PC-9 (cell line): ENCODE data around the gene ATP4B. TPM values are rescaled to one million over a fixed set of nuclear protein-coding genes. Genes with fewer than 3 reads are reported as not detected.

Source experiments
- BruUV-seq: library from RNA; stranded (reverse); fragments of 400-500 nt; replicated peaks from 2 replicates; lab custom pipeline; 2021; lab: Mats Ljungman, UMichigan
- CTCF ChIA-PET: fragments of 300-600 bp; sonication (Branson Sonifier 250); formaldehyde crosslinking; loops from one replicate; lab custom pipeline; 2022; ENCODE audit warnings: antibody characterized with exemption; lab: Charles Lee
- POLR2A ChIA-PET: fragments of 300-600 bp; sonication (Branson Sonifier 250); formaldehyde crosslinking; loops from one replicate; lab custom pipeline; 2022; ENCODE audit warnings: antibody characterized with exemption; ENCODE audit not compliant: unreplicated experiment; lab: Charles Lee
- DNase-seq, 2 experiments: peaks; one replicate each; pipeline versions ENCODE4 v3.0.0 to v3.0.0-alpha.2; 2015 to 2022; ENCODE audit warnings: mixed read lengths in 1 of 2
- H2AFZ ChIP-seq: fragments of 200-600 bp; sonication (generic); 2 replicates; pipeline ENCODE4 v1.8.1; 2017; ENCODE audit warnings: antibody characterized with exemption
- H3F3A ChIP-seq: fragments of 200-600 bp; sonication (generic); 2 replicates; pipeline ENCODE4 v1.8.1; 2017; ENCODE audit warnings: antibody characterized with exemption, mild to moderate bottlenecking, low read depth; ENCODE audit not compliant: insufficient read depth
- H3K27ac ChIP-seq: fragments of 200-600 bp; sonication (generic); 2 replicates; pipeline ENCODE4 v1.6.1; 2016; ENCODE audit warnings: mixed run types
- H3K27me3 ChIP-seq: fragments of 200-600 bp; sonication (generic); 2 replicates; pipeline ENCODE4 v1.6.1; 2016; ENCODE audit warnings: low read depth, mixed run types; ENCODE audit not compliant: insufficient read depth
- H3K36me3 ChIP-seq: fragments of 200-600 bp; sonication (generic); 2 replicates; pipeline ENCODE4 v1.6.1; 2016; ENCODE audit warnings: low read depth, mixed run types
- H3K4me1 ChIP-seq: fragments of 200-600 bp; sonication (generic); replicated peaks from 2 replicates; pipeline ENCODE4 v1.6.1; 2016; ENCODE audit warnings: mixed run types; ENCODE audit not compliant: insufficient read depth
- H3K4me2 ChIP-seq: fragments of 200-600 bp; sonication (generic); 2 replicates; pipeline ENCODE4 v1.6.1; 2017; ENCODE audit warnings: mixed run types
- H3K4me3 ChIP-seq: fragments of 200-600 bp; sonication (generic); 2 replicates; pipeline ENCODE4 v1.6.1; 2016; ENCODE audit warnings: mixed run types
- H3K79me2 ChIP-seq: fragments of 200-600 bp; sonication (generic); 2 replicates; pipeline ENCODE4 v1.6.1; 2017; ENCODE audit warnings: low read depth, mixed run types
- H3K9me2 ChIP-seq: fragments of 200-600 bp; sonication (generic); 2 replicates; pipeline ENCODE4 v1.8.1; 2017; ENCODE audit warnings: mild to moderate bottlenecking; ENCODE audit not compliant: insufficient read depth
- H3K9me3 ChIP-seq: fragments of 200-600 bp; sonication (generic); 2 replicates; pipeline ENCODE4 v1.8.1; 2016; ENCODE audit warnings: low read depth; ENCODE audit not compliant: insufficient read depth
- H4K20me1 ChIP-seq: fragments of 200-600 bp; sonication (generic); 2 replicates; pipeline ENCODE4 v1.8.1; 2017; ENCODE audit not compliant: insufficient read depth
- CTCF ChIP-seq: fragments of 200-600 bp; sonication (generic); conservative IDR thresholded peaks from 2 replicates; pipeline ENCODE4 v1.6.1; 2017; ENCODE audit warnings: mixed run types, antibody characterized with exemption, mild to moderate bottlenecking, moderate library complexity
- EZH2 ChIP-seq: fragments of 200-600 bp; sonication (generic); IDR thresholded peaks from 2 replicates; pipeline ENCODE4 v1.8.0; 2017; ENCODE audit warnings: antibody characterized with exemption, low read depth
- intact Hi-C: fragments of 100-400 bp; cut with micrococcal nuclease; formaldehyde crosslinking; loops from one replicate; pipeline ENCODE4 v1.10.0; 2022; ENCODE audit not compliant: unreplicated experiment
- total RNA-seq: library from RNA; stranded (reverse); gene quantifications from 2 replicates; pipeline ENCODE4 v1.2.3, GENCODE V29; 2021

The ATP4B gene
- total RNA-seq, 1 experiment from 2014 or later, result not detected

GRCh38 chr13:113647351-113648215, 10.4 kb downstream of the ATP4B start:
- Histone ChIP-seq H3K4me3 (no peak overlapping the region), H3K9me3 (no peaks in the 10 kb centered on the region), H2AFZ (no peak overlapping the region), H3K79me2 (no peaks in the 10 kb centered on the region), H4K20me1 (no peaks in the 10 kb centered on the region), H3K27ac (no peak overlapping the region), H3K36me3 (peaks cover 3% of the 10 kb centered on the region; the same call in 1 of the 2 replicates), H3K4me2 (no peak overlapping the region), H3F3A (peaks cover 20% of the 10 kb centered on the region; the same call in 1 of the 2 replicates), H3K27me3 (no peaks in the 10 kb centered on the region), H3K9me2 (no peaks in the 10 kb centered on the region), H3K4me1 (no peaks in the 10 kb centered on the region)
- TF ChIP-seq CTCF (no peak), EZH2 (no peak)
- BruUV-seq, result no TSS peak
- POLR2A ChIA-PET, result interaction anchor here (0.7 kb wide), 1 partner anchor 167 kb away, joined by 3 read pairs; no protein-coding TSS in a partner anchor
- intact Hi-C loops, result no loop called here
- CTCF ChIA-PET, result no interaction called here
- DNase-seq, result peak; percentile 39 to 82

GRCh38 chr13:113646921-113647340, 11.1 kb downstream of the ATP4B start:
- Histone ChIP-seq H2AFZ (no peak overlapping the region), H3K36me3 (peaks cover 10% of the 10 kb centered on the region; the same call in 1 of the 2 replicates), H3K9me3 (no peaks in the 10 kb centered on the region), H3K4me1 (no peaks in the 10 kb centered on the region), H3K9me2 (no peaks in the 10 kb centered on the region), H3K27me3 (no peaks in the 10 kb centered on the region), H3K4me2 (no peak overlapping the region), H3F3A (peaks cover 20% of the 10 kb centered on the region; the same call in 1 of the 2 replicates), H3K4me3 (no peak overlapping the region), H3K79me2 (no peaks in the 10 kb centered on the region), H4K20me1 (no peaks in the 10 kb centered on the region), H3K27ac (no peak overlapping the region)
- no peak for DNase-seq
- ChIA-PET CTCF (no interaction called here), POLR2A (no interaction called here)
- no peak for TF ChIP-seq CTCF
- no peak for TF ChIP-seq EZH2
- intact Hi-C loops, result no loop called here
- BruUV-seq, result no TSS peak

- no peaks in the 10 kb centered on the region for H4K20me1 ChIP-seq
- no peaks in the 10 kb centered on the region for H3K79me2 ChIP-seq
- DNase-seq, result no peak
- POLR2A ChIA-PET, result no interaction called here
- no TSS peak for BruUV-seq
- H2AFZ ChIP-seq, result no peak overlapping the region
- H3K36me3 ChIP-seq, result peaks cover 13% of the 10 kb centered on the region
- intact Hi-C loops, result no loop called here
- H3K4me1 ChIP-seq, result no peaks in the 10 kb centered on the region
- H3K4me2 ChIP-seq, result no peak overlapping the region
- H3F3A ChIP-seq, result peaks cover 20% of the 10 kb centered on the region; the same call in 1 of the 2 replicates
- TF ChIP-seq EZH2 (no peak), CTCF (no peak)
- no peak overlapping the region for H3K27ac ChIP-seq
- no peaks in the 10 kb centered on the region for H3K9me2 ChIP-seq
- H3K4me3 ChIP-seq, result no peak overlapping the region
- H3K9me3 ChIP-seq, result no peaks in the 10 kb centered on the region
- no peaks in the 10 kb centered on the region for H3K27me3 ChIP-seq
- CTCF ChIA-PET, result no interaction called here
Observed at GRCh38 chr13:113646376-113646775, 11.6 kb downstream of the ATP4B start.
